ENCODE results near the gene TMEM121B.

GRCh38 chr22:17117400-17117799 lies 3.8 kb downstream of the TMEM121B start:
- TF ChIP-seq CTCF (optimal IDR thresholded peaks at IDR 0.05 in 1 of 3, IDR thresholded peaks at IDR 0.05 in 1 of 3, conservative IDR thresholded peaks at IDR 0.05 in 1 of 3; ENCODE audit: extremely low read depth in 1 of 3, insufficient read depth in 2 of 3, low read length in 3 of 3), result no peak
- no peak for TF ChIP-seq EZH2 (IDR thresholded peaks at IDR 0.05; ENCODE audit: low read length)

Measured in keratinocyte (primary cell).